DND-41 (cell line): ENCODE results near the gene SPCS2.
"Not testable (repeated sequence)": the region's sequence is repeated elsewhere in the genome, so short reads cannot be mapped to it uniquely, and the experiment has no call there.

Experiments used
- ATAC-seq: fragments of 200-7000 bp; cut with Tn5 transposase; 3 replicates; pipeline ENCODE4 v1.9.1; 2021; ENCODE audit warnings: low read depth; ENCODE audit not compliant: insufficient read depth
- DNase-seq: peaks from one replicate; pipeline ENCODE4 v3.0.0-alpha.2; 2020
- H2AFZ ChIP-seq: 2 replicates; pipeline ENCODE4 v1.6.0; 2012; ENCODE audit warnings: low read depth, low read length
- H3K27ac ChIP-seq: 2 replicates; pipeline ENCODE4 v1.5.1; 2012; ENCODE audit warnings: low read length, inconsistent platforms
- H3K27me3 ChIP-seq: fragments of 200-600 bp; sonication (generic); 2 replicates; pipeline ENCODE4 v1.6.0; 2012; ENCODE audit warnings: low read length, mild to moderate bottlenecking, inconsistent platforms; ENCODE audit not compliant: insufficient read depth, poor library complexity
- H3K36me3 ChIP-seq: 2 replicates; pipeline ENCODE4 v1.5.1; 2012; ENCODE audit warnings: low read length, inconsistent platforms; ENCODE audit not compliant: insufficient read depth
- H3K4me1 ChIP-seq: 2 replicates; pipeline ENCODE4 v1.5.1; 2012; ENCODE audit warnings: mild to moderate bottlenecking, low read length; ENCODE audit not compliant: insufficient read depth
- H3K4me2 ChIP-seq: 2 replicates; pipeline ENCODE4 v1.6.0; 2012; ENCODE audit warnings: mild to moderate bottlenecking, moderate library complexity, low read length, inconsistent platforms; ENCODE audit not compliant: insufficient read depth
- H3K4me3 ChIP-seq, 2 experiments: fragments of 200-600 bp in 1 of 2; shearing (Covaris generic) in 1 of 2; 2 replicates each; pipeline ENCODE4 v1.5.1; 2012 to 2016; ENCODE audit warnings: inconsistent platforms in 2 of 2, low read length in 2 of 2, mild to moderate bottlenecking in 2 of 2, low read depth in 1 of 2, moderate library complexity in 1 of 2
- H3K79me2 ChIP-seq: 2 replicates; pipeline ENCODE4 v1.6.0; 2012; ENCODE audit warnings: low read length, inconsistent platforms; ENCODE audit not compliant: insufficient read depth
- H3K9ac ChIP-seq: 2 replicates; pipeline ENCODE4 v1.6.0; 2012; ENCODE audit warnings: low read depth, mild to moderate bottlenecking, inconsistent platforms, low read length, moderate library complexity
- H3K9me3 ChIP-seq: 2 replicates; pipeline ENCODE4 v1.5.1; 2012; ENCODE audit warnings: low read length, moderate library complexity, mild to moderate bottlenecking, inconsistent platforms; ENCODE audit not compliant: insufficient read depth, severe bottlenecking
- H4K20me1 ChIP-seq: 2 replicates; pipeline ENCODE4 v1.6.0; 2012; ENCODE audit warnings: low read length; ENCODE audit not compliant: insufficient read depth
- CTCF ChIP-seq: IDR thresholded peaks from 2 replicates; pipeline ENCODE4 v1.5.1; 2012; ENCODE audit warnings: borderline replicate concordance, low read length, moderate library complexity, mild to moderate bottlenecking; ENCODE audit not compliant: poor library complexity, severe bottlenecking; ENCODE audit errors: extremely low read depth
- EZH2 ChIP-seq: IDR thresholded peaks from 3 replicates; pipeline ENCODE4 v1.6.1; 2012; ENCODE audit warnings: borderline replicate concordance, low read depth, mild to moderate bottlenecking, moderate library complexity, low read length, inconsistent platforms; ENCODE audit not compliant: severe bottlenecking

The SPCS2 gene

DNA sequence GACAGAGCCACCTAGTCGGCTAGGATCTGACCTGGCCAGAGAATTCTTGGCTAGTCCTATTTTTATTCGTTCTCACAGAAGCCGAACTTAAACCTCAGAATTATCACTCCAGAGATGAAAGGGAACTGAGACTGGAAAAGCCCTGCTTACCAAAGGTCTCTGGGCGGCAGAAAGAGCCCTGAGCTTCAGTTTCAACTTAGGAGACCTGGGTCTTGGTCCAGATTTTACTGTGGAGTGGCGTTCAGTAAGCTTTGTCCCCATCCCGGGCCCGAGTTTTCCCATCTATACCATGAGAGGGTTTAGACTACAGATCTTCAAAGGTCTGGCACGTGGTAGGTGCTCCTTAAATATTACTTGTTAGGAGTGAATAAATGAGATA, 40.2 kb downstream of the SPCS2 start:
- Histone ChIP-seq H3K9me3 (no peaks in the 10 kb centered on the region), H3K27me3 (no peaks in the 10 kb centered on the region), H3K9ac (peak overlapping the region; percentile 78), H3K4me3 (peak overlapping the region; percentile 69 to 70), H4K20me1 (peaks cover under 1% of the 10 kb centered on the region; the same call in 1 of the 2 replicates), H3K4me2 (peak overlapping the region; percentile 73), H3K4me1 (peaks cover 41% of the 10 kb centered on the region), H3K36me3 (peaks cover 8% of the 10 kb centered on the region), H3K79me2 (peaks cover 50% of the 10 kb centered on the region), H3K27ac (peak overlapping the region; percentile 90), H2AFZ (peak overlapping the region; percentile 86)
- no peak for ATAC-seq
- TF ChIP-seq EZH2 (no peak), CTCF (no peak)
- DNase-seq = peak; percentile 12

- peak overlapping the region; percentile 73 for H3K4me2 ChIP-seq
- H3K9me3 ChIP-seq, H4K20me1 ChIP-seq, DNase-seq, H2AFZ ChIP-seq, ATAC-seq, H3K27me3 ChIP-seq: not testable (repeated sequence)
- peak overlapping the region in 1 of 2 experiments; percentile 69; a peak in 2 of 4 replicates for H3K4me3 ChIP-seq
- peak overlapping the region; percentile 78; the same call in 1 of the 2 replicates for H3K9ac ChIP-seq
- H3K36me3 ChIP-seq = peaks cover 17% of the 10 kb centered on the region
- H3K27ac ChIP-seq = 0 out of 2 replicates have a peak overlapping the region, but pooled peaks have one; percentile 27
- peaks cover 41% of the 10 kb centered on the region for H3K4me1 ChIP-seq
- H3K79me2 ChIP-seq = peaks cover 52% of the 10 kb centered on the region
Measured at GRCh38 chr11:74990150-74990549, 41.1 kb downstream of the SPCS2 start.

GRCh38 chr11:74990941-74991340, 41.9 kb downstream of the SPCS2 start:
- Histone ChIP-seq H2AFZ (no peak overlapping the region), H3K4me1 (peaks cover 41% of the 10 kb centered on the region), H3K9ac (no peak overlapping the region), H3K9me3 (no peaks in the 10 kb centered on the region), H3K4me3 (peak overlapping the region in 1 of 2 experiments; percentile 69; a peak in 1 of 4 replicates), H3K79me2 (peaks cover 52% of the 10 kb centered on the region), H3K27ac (peak overlapping the region; percentile 13; the same call in 1 of the 2 replicates), H3K4me2 (peak overlapping the region; percentile 73), H3K27me3 (no peaks in the 10 kb centered on the region), H4K20me1 (peaks cover 6% of the 10 kb centered on the region; the same call in 1 of the 2 replicates), H3K36me3 (peaks cover 24% of the 10 kb centered on the region)
- no peak for ATAC-seq
- DNase-seq = no peak
- TF ChIP-seq EZH2 (no peak), CTCF (no peak)

GRCh38 chr11:74992852-74993251, 43.8 kb downstream of the SPCS2 start:
- no peak overlapping the region for H3K27ac ChIP-seq
- peaks cover 38% of the 10 kb centered on the region for H3K4me1 ChIP-seq
- ATAC-seq (no peak), DNase-seq (no peak)
- no peak overlapping the region for H3K9ac ChIP-seq
- H4K20me1 ChIP-seq = peaks cover 6% of the 10 kb centered on the region; the same call in 1 of the 2 replicates
- H3K79me2 ChIP-seq = peaks cover 52% of the 10 kb centered on the region
- peaks cover 40% of the 10 kb centered on the region for H3K36me3 ChIP-seq
- H3K27me3 ChIP-seq = no peaks in the 10 kb centered on the region
- TF ChIP-seq CTCF (no peak), EZH2 (no peak)
- no peak overlapping the region for H3K4me2 ChIP-seq
- H3K9me3 ChIP-seq = no peaks in the 10 kb centered on the region
- H3K4me3 ChIP-seq = no peak overlapping the region
- H2AFZ ChIP-seq = no peak overlapping the region
